ENCODE results near the gene FBXL5. TPM values are rescaled to one million over a fixed set of nuclear protein-coding genes. Genes with fewer than 3 reads are reported as not detected.

The FBXL5 gene
- total and polyA plus RNA-seq, 9 of the 15 experiments (the other 6 are each of a cell fraction or from before 2014, with no cell fraction given) = 6.0 to 35.2 (median 22.1) TPM

GRCh38 chr4:15696866-15697265, 41.7 kb upstream of the FBXL5 start (continued):
- TF ChIP-seq LEF1 (IDR thresholded peaks at IDR 0.05) (no peak), STAT5A (IDR thresholded peaks at IDR 0.05; ENCODE audit: borderline replicate concordance, low read length) (no peak), CHCHD3 (CRISPR knock-in tag; IDR thresholded peaks at IDR 0.05) (no peak), C11orf30 (IDR thresholded peaks at IDR 0.05; ENCODE audit: low read depth) (no peak), SAFB2 (IDR thresholded peaks at IDR 0.05; ENCODE audit: borderline replicate concordance, low read depth, low read length, severe bottlenecking) (no peak), ELF2 (CRISPR knock-in tag; IDR thresholded peaks at IDR 0.05) (no peak), SP2 (IDR thresholded peaks at IDR 0.05; ENCODE audit: extremely low read depth, low read depth, low read length, poor library complexity, severe bottlenecking) (no peak), SNAPC5 (CRISPR knock-in tag; IDR thresholded peaks at IDR 0.05) (no peak), SAFB (IDR thresholded peaks at IDR 0.05; ENCODE audit: borderline replicate concordance, low read depth, low read length) (no peak), POLR3A (IDR thresholded peaks at IDR 0.05; ENCODE audit: borderline replicate concordance, extremely low read depth, insufficient read depth, insufficient read length) (no peak), CCAR2 (IDR thresholded peaks at IDR 0.05; ENCODE audit: low read depth, low read length) (no peak), PHB2 (IDR thresholded peaks at IDR 0.05; ENCODE audit: low read depth) (no peak), E2F3 (CRISPR knock-in tag; IDR thresholded peaks at IDR 0.05) (no peak)

GRCh38 chr4:15695729-15696128, 40.6 kb upstream of the FBXL5 start:
- Histone ChIP-seq H4K20me1 (replicated peaks; ENCODE audit: control insufficient read depth, insufficient read depth, low read length) (no peaks in the 10 kb centered on the region), H3K27me3 (ENCODE audit: control insufficient read depth in 2 of 2, insufficient read depth in 2 of 2, low read length in 2 of 2) (peaks cover 8 to 12% of the 10 kb centered on the region in 2 experiments; a peak in 4 of 5 replicates), H3K9me3 (replicated peaks; ENCODE audit: control insufficient read depth, insufficient read depth, low read depth, low read length) (peaks cover 3% of the 10 kb centered on the region; the same call in 1 of the 2 replicates), H3K9ac (ENCODE audit: insufficient read depth in 1 of 2, low read depth in 2 of 2, low read length in 2 of 2) (no peak overlapping the region), H3K9me1 (ENCODE audit: control insufficient read depth, insufficient read depth, low read length) (no peaks in the 10 kb centered on the region), H2AFZ (ENCODE audit: low read depth, low read length) (no peak overlapping the region), H3K4me2 (ENCODE audit: insufficient read depth, low read length) (no peak overlapping the region), H3K4me1 (replicated peaks in 1 of 2; ENCODE audit: control insufficient read depth in 2 of 2, insufficient read depth in 2 of 2, low read length in 2 of 2) (no peaks in the 10 kb centered on the region), H3K4me3 (no peak overlapping the region), H3K27ac (ENCODE audit: extremely low read depth, low read depth, low read length) (no peak overlapping the region), H3K36me3 (ENCODE audit: control insufficient read depth, insufficient read depth, low read length) (no peaks in the 10 kb centered on the region), H3K79me2 (ENCODE audit: control insufficient read depth, insufficient read depth, low read length) (no peaks in the 10 kb centered on the region)
- POLR2A ChIA-PET = interaction anchor here (0.9 kb wide), 1 partner anchor 55 kb away, joined by 3 read pairs; no protein-coding TSS in a partner anchor
- BruUV-seq (replicated peaks) = no TSS peak
- 18% methylated on average over 3 of the region's 3 CpGs for WGBS (ENCODE audit: insufficient coverage, low coverage, missing lambda C conversion rate)
- intact Hi-C loops (cut with micrococcal nuclease) = no loop called here
- FAIRE-seq = no peak
- no peak for DNase-seq (ENCODE audit: extremely low read depth in 1 of 4, low spot score in 3 of 4)
- in situ Hi-C loops (cut with MboI) = no loop called here
- CTCF ChIA-PET (ENCODE audit: low intra/inter-chr PET ratio) = no interaction called here
- no peak for ATAC-seq
- TF ChIP-seq ZBTB9 (CRISPR knock-in tag; IDR thresholded peaks at IDR 0.05) (no peak), ATF7 (IDR thresholded peaks at IDR 0.05) (no peak), POLR2B (IDR thresholded peaks at IDR 0.05; ENCODE audit: low read depth, partially characterized antibody) (no peak)
